ENCODE results near the gene IFI27L1. TPM values are rescaled to one million over a fixed set of nuclear protein-coding genes. Genes with fewer than 3 reads are reported as not detected.

The IFI27L1 gene
- total RNA-seq, 1 donor from 2014 or later = 30.0 TPM

- H3K27ac Mint-ChIP-seq (ENCODE audit: unreplicated experiment) = no peak overlapping the region
- peak; percentile 23 for DNase-seq (ENCODE audit: extremely low spot score, unreplicated experiment)
- no peaks in the 10 kb centered on the region for H3K9me3 Mint-ChIP-seq (ENCODE audit: unreplicated experiment)
- no peaks in the 10 kb centered on the region for H3K4me1 Mint-ChIP-seq (ENCODE audit: unreplicated experiment)
- TF ChIP-seq, protein P1, sequence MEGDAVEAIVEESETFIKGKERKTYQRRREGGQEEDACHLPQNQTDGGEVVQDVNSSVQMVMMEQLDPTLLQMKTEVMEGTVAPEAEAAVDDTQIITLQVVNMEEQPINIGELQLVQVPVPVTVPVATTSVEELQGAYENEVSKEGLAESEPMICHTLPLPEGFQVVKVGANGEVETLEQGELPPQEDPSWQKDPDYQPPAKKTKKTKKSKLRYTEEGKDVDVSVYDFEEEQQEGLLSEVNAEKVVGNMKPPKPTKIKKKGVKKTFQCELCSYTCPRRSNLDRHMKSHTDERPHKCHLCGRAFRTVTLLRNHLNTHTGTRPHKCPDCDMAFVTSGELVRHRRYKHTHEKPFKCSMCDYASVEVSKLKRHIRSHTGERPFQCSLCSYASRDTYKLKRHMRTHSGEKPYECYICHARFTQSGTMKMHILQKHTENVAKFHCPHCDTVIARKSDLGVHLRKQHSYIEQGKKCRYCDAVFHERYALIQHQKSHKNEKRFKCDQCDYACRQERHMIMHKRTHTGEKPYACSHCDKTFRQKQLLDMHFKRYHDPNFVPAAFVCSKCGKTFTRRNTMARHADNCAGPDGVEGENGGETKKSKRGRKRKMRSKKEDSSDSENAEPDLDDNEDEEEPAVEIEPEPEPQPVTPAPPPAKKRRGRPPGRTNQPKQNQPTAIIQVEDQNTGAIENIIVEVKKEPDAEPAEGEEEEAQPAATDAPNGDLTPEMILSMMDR (IDR thresholded peaks at IDR 0.05) = no peak
- H3K36me3 Mint-ChIP-seq (ENCODE audit: unreplicated experiment) = peaks cover 59% of the 10 kb centered on the region
- no peaks in the 10 kb centered on the region for H3K27me3 Mint-ChIP-seq (ENCODE audit: unreplicated experiment)
- no peak overlapping the region for H3K4me3 Mint-ChIP-seq (ENCODE audit: unreplicated experiment)
These were observed 28.9 kb upstream of the IFI27L1 start for GRCh38 chr14:94052199-94052598.

DNA sequence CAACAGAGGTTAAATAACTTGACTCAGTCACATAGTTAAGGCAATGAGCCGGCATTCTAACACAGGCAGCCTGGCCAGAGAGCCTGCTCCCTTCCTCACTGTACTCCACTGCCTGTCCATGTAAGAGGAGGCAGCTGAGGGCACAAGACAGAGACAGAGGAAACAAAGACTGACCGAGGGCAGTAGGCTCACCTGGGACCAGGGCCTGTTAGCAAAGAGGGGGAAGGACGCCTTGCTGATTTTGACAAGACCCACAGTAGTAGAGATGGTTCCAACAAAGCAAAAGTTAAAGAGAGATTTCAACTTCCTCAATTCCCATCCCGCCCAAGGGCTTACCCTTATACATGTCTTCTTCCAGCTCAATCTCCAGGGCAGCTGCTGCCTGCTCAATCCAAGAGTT is 28.4 kb upstream of the IFI27L1 start:
- H3K36me3 Mint-ChIP-seq (ENCODE audit: unreplicated experiment) = peaks cover 61% of the 10 kb centered on the region
- H3K27ac Mint-ChIP-seq (ENCODE audit: unreplicated experiment) = no peak overlapping the region
- no peaks in the 10 kb centered on the region for H3K27me3 Mint-ChIP-seq (ENCODE audit: unreplicated experiment)
- no peaks in the 10 kb centered on the region for H3K9me3 Mint-ChIP-seq (ENCODE audit: unreplicated experiment)
- H3K4me1 Mint-ChIP-seq (ENCODE audit: unreplicated experiment) = no peaks in the 10 kb centered on the region
- no peak overlapping the region for H3K4me3 Mint-ChIP-seq (ENCODE audit: unreplicated experiment)
- TF ChIP-seq, protein P1 (IDR thresholded peaks at IDR 0.05) = no peak
- DNase-seq (ENCODE audit: extremely low spot score, unreplicated experiment) = peak; percentile 73

DNA sequence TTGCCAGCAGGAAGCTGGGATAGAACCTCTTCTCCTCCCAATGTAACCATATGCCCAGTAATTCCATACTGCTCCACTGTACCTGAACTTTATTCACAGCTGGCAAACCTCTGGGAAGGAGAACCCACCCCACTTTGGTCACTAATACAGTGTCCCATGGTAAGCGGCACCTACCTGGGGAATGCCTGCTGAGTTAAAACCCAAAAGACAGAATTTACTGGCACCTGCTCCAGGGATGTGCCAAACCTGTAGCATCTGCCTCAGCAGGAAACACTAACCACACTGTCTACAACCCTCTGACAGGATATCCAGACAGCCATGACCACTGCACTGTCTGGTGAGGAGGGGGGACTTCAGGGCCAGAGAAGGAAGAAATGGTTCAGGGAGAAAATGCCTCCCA is 26.7 kb upstream of the IFI27L1 start:
- Mint-ChIP-seq H3K4me1 (ENCODE audit: unreplicated experiment) (no peaks in the 10 kb centered on the region), H3K36me3 (ENCODE audit: unreplicated experiment) (peaks cover 69% of the 10 kb centered on the region), H3K4me3 (ENCODE audit: unreplicated experiment) (no peak overlapping the region), H3K9me3 (ENCODE audit: unreplicated experiment) (no peaks in the 10 kb centered on the region), H3K27ac (ENCODE audit: unreplicated experiment) (no peak overlapping the region), H3K27me3 (ENCODE audit: unreplicated experiment) (no peaks in the 10 kb centered on the region)
- DNase-seq (ENCODE audit: extremely low spot score, unreplicated experiment) = peak; percentile 23
- TF ChIP-seq, protein P1 (IDR thresholded peaks at IDR 0.05) = no peak

DNA sequence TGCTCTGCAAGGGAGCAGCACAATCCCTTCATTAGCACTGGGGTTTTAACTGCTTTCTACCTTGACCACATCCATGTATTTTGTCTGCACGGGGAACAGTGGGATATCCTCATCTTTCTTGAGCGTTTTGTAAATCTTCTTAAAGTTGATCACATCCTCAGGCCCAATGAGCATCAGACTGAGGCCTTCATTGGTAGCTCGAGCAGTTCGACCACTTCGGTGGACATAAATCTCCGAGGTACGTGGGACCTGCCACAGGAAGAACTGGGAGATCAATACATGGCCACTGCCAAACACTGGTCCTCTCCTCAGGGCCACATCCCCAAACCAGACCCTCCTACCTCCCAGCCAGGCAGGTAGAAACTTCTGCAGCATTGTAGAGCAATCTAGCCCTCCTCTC is 26.2 kb upstream of the IFI27L1 start:
- H3K27ac Mint-ChIP-seq (ENCODE audit: unreplicated experiment) = no peak overlapping the region

GRCh38 chr14:94056579-94057308 is 24.4 kb upstream of the IFI27L1 start:
- TF ChIP-seq, protein P1 (IDR thresholded peaks at IDR 0.05) = no peak
- Mint-ChIP-seq H3K36me3 (ENCODE audit: unreplicated experiment) (peaks cover 73% of the 10 kb centered on the region), H3K4me1 (ENCODE audit: unreplicated experiment) (no peaks in the 10 kb centered on the region), H3K9me3 (ENCODE audit: unreplicated experiment) (no peaks in the 10 kb centered on the region), H3K27me3 (ENCODE audit: unreplicated experiment) (no peaks in the 10 kb centered on the region), H3K4me3 (ENCODE audit: unreplicated experiment) (no peak overlapping the region), H3K27ac (ENCODE audit: unreplicated experiment) (no peak overlapping the region)
- peak; percentile 44 for DNase-seq (ENCODE audit: extremely low spot score, unreplicated experiment)

More for the DNA sequence above, 26.2 kb upstream of the IFI27L1 start:
- H3K9me3 Mint-ChIP-seq (ENCODE audit: unreplicated experiment) = no peaks in the 10 kb centered on the region
- H3K4me1 Mint-ChIP-seq (ENCODE audit: unreplicated experiment) = no peaks in the 10 kb centered on the region
- peak; percentile 53 for DNase-seq (ENCODE audit: extremely low spot score, unreplicated experiment)
- H3K4me3 Mint-ChIP-seq (ENCODE audit: unreplicated experiment) = no peak overlapping the region
- no peaks in the 10 kb centered on the region for H3K27me3 Mint-ChIP-seq (ENCODE audit: unreplicated experiment)
- peaks cover 69% of the 10 kb centered on the region for H3K36me3 Mint-ChIP-seq (ENCODE audit: unreplicated experiment)
- TF ChIP-seq, protein P1 (IDR thresholded peaks at IDR 0.05) = no peak

Data from osteocyte (in vitro differentiated cells).